ENCODE measurements around the gene SCO1. TPM values are rescaled to one million over a fixed set of nuclear protein-coding genes. Genes with fewer than 3 reads are reported as not detected.
"Not testable (repeated sequence)": the region's sequence is repeated elsewhere in the genome, so short reads cannot be mapped to it uniquely, and the experiment has no call there.

SCO1 gene
- total RNA-seq, 1 donor from 2014 or later: 20.6 TPM

- H3K4me3 Mint-ChIP-seq (ENCODE audit: unreplicated experiment): no peak overlapping the region
- H3K27ac Mint-ChIP-seq (ENCODE audit: unreplicated experiment): no peak overlapping the region
- no peaks in the 10 kb centered on the region for H3K9me3 Mint-ChIP-seq (ENCODE audit: unreplicated experiment)
- H3K27me3 Mint-ChIP-seq (ENCODE audit: unreplicated experiment): no peaks in the 10 kb centered on the region
- no peak for DNase-seq
- no peaks in the 10 kb centered on the region for H3K36me3 Mint-ChIP-seq (ENCODE audit: unreplicated experiment)
- no peak for TF ChIP-seq CTCF (IDR thresholded peaks at IDR 0.05; ENCODE audit: partially characterized antibody, unreplicated experiment)
- no peaks in the 10 kb centered on the region for H3K4me1 Mint-ChIP-seq (ENCODE audit: low read depth, unreplicated experiment)
These were observed 16.0 kb upstream of the SCO1 start for GRCh38 chr17:10713318-10713717.

GRCh38 chr17:10705727-10706126 is 8.4 kb upstream of the SCO1 start:
- Mint-ChIP-seq H3K27ac (ENCODE audit: unreplicated experiment) (peak overlapping the region; percentile 3), H3K27me3 (ENCODE audit: unreplicated experiment) (no peaks in the 10 kb centered on the region), H3K36me3 (ENCODE audit: unreplicated experiment) (no peaks in the 10 kb centered on the region), H3K4me1 (ENCODE audit: low read depth, unreplicated experiment) (peaks cover 3% of the 10 kb centered on the region), H3K9me3 (ENCODE audit: unreplicated experiment) (no peaks in the 10 kb centered on the region), H3K4me3 (ENCODE audit: unreplicated experiment) (no peak overlapping the region)
- TF ChIP-seq CTCF (IDR thresholded peaks at IDR 0.05; ENCODE audit: partially characterized antibody, unreplicated experiment): no peak
- no peak for DNase-seq

GRCh38 chr17:10702574-10702973 is 5.2 kb upstream of the SCO1 start:
- Mint-ChIP-seq H3K4me1 (ENCODE audit: low read depth, unreplicated experiment) (peaks cover 8% of the 10 kb centered on the region), H3K4me3 (ENCODE audit: unreplicated experiment) (no peak overlapping the region), H3K36me3 (ENCODE audit: unreplicated experiment) (no peaks in the 10 kb centered on the region), H3K27ac (ENCODE audit: unreplicated experiment) (no peak overlapping the region), H3K9me3 (ENCODE audit: unreplicated experiment) (no peaks in the 10 kb centered on the region), H3K27me3 (ENCODE audit: unreplicated experiment) (no peaks in the 10 kb centered on the region)
- DNase-seq: no peak
- no peak for TF ChIP-seq CTCF (IDR thresholded peaks at IDR 0.05; ENCODE audit: partially characterized antibody, unreplicated experiment)

- H3K27ac Mint-ChIP-seq (ENCODE audit: unreplicated experiment): no peak overlapping the region
- peaks cover 10% of the 10 kb centered on the region for H3K4me1 Mint-ChIP-seq (ENCODE audit: low read depth, unreplicated experiment)
- DNase-seq: no peak
- no peak overlapping the region for H3K4me3 Mint-ChIP-seq (ENCODE audit: unreplicated experiment)
- H3K9me3 Mint-ChIP-seq (ENCODE audit: unreplicated experiment): no peaks in the 10 kb centered on the region
- TF ChIP-seq CTCF (IDR thresholded peaks at IDR 0.05; ENCODE audit: partially characterized antibody, unreplicated experiment): no peak
- no peaks in the 10 kb centered on the region for H3K27me3 Mint-ChIP-seq (ENCODE audit: unreplicated experiment)
- H3K36me3 Mint-ChIP-seq (ENCODE audit: unreplicated experiment): no peaks in the 10 kb centered on the region
These were observed 2.5 kb upstream of the SCO1 start for GRCh38 chr17:10699856-10700255.

- no peak for TF ChIP-seq CTCF (IDR thresholded peaks at IDR 0.05; ENCODE audit: partially characterized antibody, unreplicated experiment)
- Mint-ChIP-seq H3K36me3 (ENCODE audit: unreplicated experiment) (no peaks in the 10 kb centered on the region), H3K4me3 (ENCODE audit: unreplicated experiment) (peak overlapping the region; percentile 91), H3K9me3 (ENCODE audit: unreplicated experiment) (no peaks in the 10 kb centered on the region), H3K4me1 (ENCODE audit: low read depth, unreplicated experiment) (peaks cover 10% of the 10 kb centered on the region), H3K27ac (ENCODE audit: unreplicated experiment) (no peak overlapping the region), H3K27me3 (ENCODE audit: unreplicated experiment) (no peaks in the 10 kb centered on the region)
- DNase-seq: no peak
These were observed 924 bp upstream of the SCO1 start for GRCh38 chr17:10698096-10698818.

GRCh38 chr17:10695875-10696407 is 1.4 kb downstream of the SCO1 start:
- not testable (repeated sequence) for H3K4me1 Mint-ChIP-seq (ENCODE audit: low read depth, unreplicated experiment); H3K27ac Mint-ChIP-seq (ENCODE audit: unreplicated experiment); DNase-seq; H3K36me3 Mint-ChIP-seq (ENCODE audit: unreplicated experiment); H3K27me3 Mint-ChIP-seq (ENCODE audit: unreplicated experiment); H3K9me3 Mint-ChIP-seq (ENCODE audit: unreplicated experiment)
- peak overlapping the region; percentile 95 for H3K4me3 Mint-ChIP-seq (ENCODE audit: unreplicated experiment)
